ENCODE measurements around the gene PTPN2. TPM values are rescaled to one million over a fixed set of nuclear protein-coding genes. Genes with fewer than 3 reads are reported as not detected.

The PTPN2 gene
- total RNA-seq, 2 donors from 2014 or later: 13.2 to 14.3 TPM

DNA sequence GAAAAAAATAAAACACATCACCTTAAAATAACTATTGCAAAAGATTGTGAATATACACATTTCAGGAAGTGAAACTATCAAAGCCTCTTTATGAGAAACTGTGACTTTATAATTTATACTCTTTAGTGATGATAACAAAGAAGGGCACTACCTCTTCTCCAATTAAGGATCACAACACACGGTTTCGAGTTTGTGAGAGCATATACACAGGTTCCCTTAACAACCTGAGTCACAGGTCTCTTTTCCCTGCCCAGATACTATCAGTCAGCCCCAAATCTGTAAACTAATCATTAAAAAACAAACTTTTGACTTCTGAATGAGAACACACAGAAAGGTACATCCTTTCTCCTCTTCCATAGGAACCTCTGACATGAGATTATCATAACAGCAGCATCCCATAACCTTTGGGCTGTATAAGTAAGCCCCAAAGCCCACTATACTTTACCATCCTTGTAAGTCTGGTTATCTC is 44.9 kb downstream of the PTPN2 start:
- TF ChIP-seq CTCF (IDR thresholded peaks at IDR 0.05): no peak
- peaks cover 0 to 9% of the 10 kb centered on the region in 2 donors for H3K4me1 ChIP-seq
- peaks cover 7% of the 10 kb centered on the region for H3K36me3 ChIP-seq
- DNase-seq (ENCODE audit: low spot score): no peak
- H3K4me3 ChIP-seq: no peak overlapping the region
- no peaks in the 10 kb centered on the region for H3K27me3 ChIP-seq
- no peaks in the 10 kb centered on the region for H3K9me3 ChIP-seq
- H3K27ac ChIP-seq: peak overlapping the region in 1 of 2 donors; percentile 15

DNA sequence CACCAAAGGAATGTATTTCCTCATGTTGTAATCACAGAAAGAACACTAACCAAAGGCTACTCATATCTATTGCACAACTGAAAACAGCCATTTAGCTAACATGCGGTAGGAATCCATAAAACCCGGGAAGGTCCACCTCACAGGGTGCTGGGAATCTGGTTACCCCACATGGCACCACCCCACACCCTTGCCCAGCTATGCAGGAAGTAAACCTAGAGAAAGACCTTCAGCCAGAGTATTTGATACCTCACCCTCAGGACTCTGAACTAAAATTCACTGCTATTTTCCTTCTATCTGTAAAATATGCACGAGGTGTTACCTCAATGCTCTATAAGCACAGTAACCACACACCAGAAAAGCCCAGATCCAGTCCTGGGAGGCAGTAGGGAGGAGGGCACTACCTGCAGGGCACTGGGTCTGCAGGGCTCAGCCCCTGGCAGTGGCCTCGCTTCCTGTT is 45.8 kb downstream of the PTPN2 start:
- H3K4me3 ChIP-seq: peak overlapping the region in 1 of 2 donors; percentile 6
- peaks cover 0 to 9% of the 10 kb centered on the region in 2 donors for H3K4me1 ChIP-seq
- no peak for TF ChIP-seq CTCF (IDR thresholded peaks at IDR 0.05)
- H3K27ac ChIP-seq: peak overlapping the region; percentile 17 to 39
- DNase-seq (ENCODE audit: low spot score): no peak
- H3K9me3 ChIP-seq: no peaks in the 10 kb centered on the region
- peaks cover 12% of the 10 kb centered on the region for H3K36me3 ChIP-seq
- H3K27me3 ChIP-seq: no peaks in the 10 kb centered on the region

GRCh38 chr18:12837747-12838146 is 46.3 kb downstream of the PTPN2 start:
- Histone ChIP-seq H3K36me3 (peaks cover 12% of the 10 kb centered on the region), H3K27me3 (no peaks in the 10 kb centered on the region), H3K9me3 (no peaks in the 10 kb centered on the region), H3K27ac (peak overlapping the region; percentile 17 to 39), H3K4me1 (peaks cover 0 to 9% of the 10 kb centered on the region in 2 donors), H3K4me3 (no peak overlapping the region)
- TF ChIP-seq CTCF (IDR thresholded peaks at IDR 0.05): no peak
- no peak for DNase-seq (ENCODE audit: low spot score)

DNA sequence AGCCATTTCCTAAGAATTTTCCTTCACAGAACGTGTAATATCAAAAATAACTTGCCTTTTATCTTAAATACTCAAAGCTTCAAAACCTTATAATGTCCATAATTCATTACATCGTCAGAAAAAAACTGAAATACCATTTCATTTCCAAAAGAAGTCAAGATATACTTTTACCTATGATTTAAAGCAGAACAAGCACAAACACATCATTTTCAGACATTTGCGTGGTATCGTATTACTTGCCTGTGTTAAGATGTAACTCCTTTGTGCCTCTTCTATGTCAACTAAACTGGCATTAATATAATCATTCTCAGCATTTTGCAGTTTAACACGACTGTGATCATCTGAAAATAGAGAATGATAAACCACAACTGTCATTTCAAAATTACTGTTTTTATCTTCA is 47.5 kb downstream of the PTPN2 start:
- TF ChIP-seq CTCF (IDR thresholded peaks at IDR 0.05): no peak
- Histone ChIP-seq H3K27me3 (no peaks in the 10 kb centered on the region), H3K4me3 (no peak overlapping the region), H3K27ac (no peak overlapping the region), H3K9me3 (no peaks in the 10 kb centered on the region), H3K4me1 (peaks cover 0 to 9% of the 10 kb centered on the region in 2 donors), H3K36me3 (peaks cover 12% of the 10 kb centered on the region)
- no peak for DNase-seq (ENCODE audit: low spot score)

- Histone ChIP-seq H3K27me3 (no peaks in the 10 kb centered on the region), H3K4me3 (no peak overlapping the region), H3K27ac (no peak overlapping the region), H3K9me3 (peaks cover 0 to 10% of the 10 kb centered on the region in 2 donors), H3K4me1 (no peaks in the 10 kb centered on the region), H3K36me3 (peaks cover 12% of the 10 kb centered on the region)
- TF ChIP-seq CTCF (IDR thresholded peaks at IDR 0.05): no peak
- no peak for DNase-seq (ENCODE audit: low spot score)
These were observed 55.7 kb downstream of the PTPN2 start for GRCh38 chr18:12828116-12829051.

Measured in right atrium auricular region (tissue), 2 donors.